Muscle layer of duodenum (tissue), 2 donors: ENCODE measurements around the gene ARL2.
A peak's percentile ranks its signal among the peaks of the same experiment; 100 is the strongest.

Source experiments
- H3K27ac ChIP-seq: one replicate; pipeline ENCODE4 v1.7.0; 2013; ENCODE audit warnings: mild to moderate bottlenecking, low read length
- H3K27me3 ChIP-seq: one replicate; pipeline ENCODE4 v1.7.0; 2013; ENCODE audit warnings: low read depth, mild to moderate bottlenecking, control low read depth, low read length
- H3K36me3 ChIP-seq, 2 donors: one replicate each; pipeline ENCODE4 v1.7.0; 2013; ENCODE audit warnings: low read length in 2 of 2, control low read depth in 1 of 2, mild to moderate bottlenecking in 1 of 2; ENCODE audit not compliant: insufficient read depth in 2 of 2, control insufficient read depth in 1 of 2
- H3K4me1 ChIP-seq, 2 donors: one replicate each; pipeline ENCODE4 v1.7.0; 2013; ENCODE audit warnings: low read length in 2 of 2, mild to moderate bottlenecking in 2 of 2, control low read depth in 1 of 2, moderate library complexity in 1 of 2; ENCODE audit not compliant: insufficient read depth in 2 of 2, control insufficient read depth in 1 of 2
- H3K4me3 ChIP-seq, 2 donors: one replicate each; pipeline ENCODE4 v1.7.0; 2013; ENCODE audit warnings: low read length in 2 of 2, low read depth in 1 of 2, mild to moderate bottlenecking in 1 of 2
- H3K9me3 ChIP-seq, 2 donors: one replicate each; pipeline ENCODE4 v1.7.0; 2013; ENCODE audit warnings: low read length in 2 of 2, control low read depth in 1 of 2, mild to moderate bottlenecking in 1 of 2; ENCODE audit not compliant: control insufficient read depth in 1 of 2
- donor health status: healthy.

The ARL2 gene

GRCh38 chr11:65032216-65032615 lies 18.3 kb downstream of the ARL2 start:
- H3K27me3 ChIP-seq = no peaks in the 10 kb centered on the region
- no peaks in the 10 kb centered on the region for H3K9me3 ChIP-seq
- H3K27ac ChIP-seq = no peak overlapping the region
- no peak overlapping the region for H3K4me3 ChIP-seq
- H3K4me1 ChIP-seq = peaks cover 5 to 11% of the 10 kb centered on the region in 2 donors
- peaks cover 20 to 46% of the 10 kb centered on the region in 2 donors for H3K36me3 ChIP-seq

- Histone ChIP-seq H3K27ac (no peak overlapping the region), H3K9me3 (no peaks in the 10 kb centered on the region), H3K36me3 (peaks cover 31 to 61% of the 10 kb centered on the region in 2 donors), H3K27me3 (no peaks in the 10 kb centered on the region), H3K4me1 (no peaks in the 10 kb centered on the region), H3K4me3 (no peak overlapping the region)
Measured at GRCh38 chr11:65034423-65034822, 20.5 kb downstream of the ARL2 start.

DNA sequence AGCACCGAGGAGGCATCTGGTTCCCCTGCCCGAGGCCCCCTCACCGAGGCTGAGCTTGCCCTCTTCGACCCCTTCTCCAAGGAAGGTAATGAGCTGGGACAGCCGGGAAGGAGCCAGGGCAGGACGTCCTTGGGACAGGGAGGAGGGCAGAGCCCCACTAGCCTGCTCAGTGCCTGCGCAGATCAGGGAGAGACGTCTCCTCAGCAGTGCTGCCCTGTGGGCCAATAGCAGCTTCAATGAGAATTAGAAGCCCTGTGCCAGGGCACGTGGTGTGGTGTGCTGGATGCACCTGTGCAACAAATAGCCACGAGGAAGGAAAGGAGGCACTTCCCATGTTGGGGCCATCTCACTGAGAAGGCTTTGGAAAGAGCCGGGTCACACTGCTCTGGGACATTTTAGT lies 21.6 kb downstream of the ARL2 start:
- no peaks in the 10 kb centered on the region for H3K27me3 ChIP-seq
- no peaks in the 10 kb centered on the region for H3K9me3 ChIP-seq
- no peak overlapping the region for H3K4me3 ChIP-seq
- peaks cover 0 to 8% of the 10 kb centered on the region in 2 donors for H3K4me1 ChIP-seq
- no peak overlapping the region for H3K27ac ChIP-seq
- H3K36me3 ChIP-seq = peaks cover 31 to 61% of the 10 kb centered on the region in 2 donors

DNA sequence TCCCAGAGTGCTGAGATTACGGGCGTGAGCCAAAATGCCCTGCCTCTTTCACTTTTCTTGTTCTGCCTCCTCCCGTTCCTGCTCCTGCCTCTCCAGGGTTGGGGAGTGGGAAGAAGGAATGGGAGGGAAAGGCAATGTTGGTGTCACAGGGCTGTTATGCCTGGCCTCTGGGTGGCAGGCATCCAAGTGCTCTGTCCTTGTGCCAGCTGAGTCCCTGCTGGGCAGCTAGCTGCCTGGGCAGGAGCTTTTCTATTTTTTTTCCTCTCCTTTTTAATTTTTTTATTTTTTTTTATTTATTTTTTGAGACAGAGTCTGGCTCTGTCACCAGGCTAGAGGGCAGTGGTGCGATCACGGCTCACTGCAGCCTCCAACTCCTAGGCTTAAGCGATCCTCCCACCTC lies 23.0 kb downstream of the ARL2 start:
- Histone ChIP-seq H3K4me1 (peaks cover 0 to 13% of the 10 kb centered on the region in 2 donors), H3K27me3 (no peaks in the 10 kb centered on the region), H3K4me3 (no peak overlapping the region), H3K36me3 (peaks cover 31 to 52% of the 10 kb centered on the region in 2 donors), H3K27ac (no peak overlapping the region), H3K9me3 (no peaks in the 10 kb centered on the region)

- Histone ChIP-seq H3K36me3 (peaks cover 20 to 32% of the 10 kb centered on the region in 2 donors), H3K27ac (peak overlapping the region; percentile 51), H3K27me3 (no peaks in the 10 kb centered on the region), H3K4me1 (peaks cover 0 to 27% of the 10 kb centered on the region in 2 donors), H3K4me3 (peak overlapping the region; percentile 59 to 95), H3K9me3 (no peaks in the 10 kb centered on the region)
Measured at GRCh38 chr11:65040520-65040846, 26.5 kb downstream of the ARL2 start.

- Histone ChIP-seq H3K4me3 (peak within 1 kb of the TSS; percentile 59 to 95), H3K9me3 (no peaks in the 10 kb centered on the region), H3K27ac (peak within 1 kb of the TSS; percentile 51), H3K27me3 (no peaks in the 10 kb centered on the region), H3K36me3 (peaks cover 15 to 26% of the 10 kb centered on the region in 2 donors), H3K4me1 (peaks cover 0 to 27% of the 10 kb centered on the region in 2 donors)
Measured at GRCh38 chr11:65040847-65041622, 27.1 kb downstream of the ARL2 start, which contains the start of gene SAC3D1. SAC3D1 (plus strand) TSS chr11:65041210; CDS start chr11:65041293, 83 bp downstream.

DNA sequence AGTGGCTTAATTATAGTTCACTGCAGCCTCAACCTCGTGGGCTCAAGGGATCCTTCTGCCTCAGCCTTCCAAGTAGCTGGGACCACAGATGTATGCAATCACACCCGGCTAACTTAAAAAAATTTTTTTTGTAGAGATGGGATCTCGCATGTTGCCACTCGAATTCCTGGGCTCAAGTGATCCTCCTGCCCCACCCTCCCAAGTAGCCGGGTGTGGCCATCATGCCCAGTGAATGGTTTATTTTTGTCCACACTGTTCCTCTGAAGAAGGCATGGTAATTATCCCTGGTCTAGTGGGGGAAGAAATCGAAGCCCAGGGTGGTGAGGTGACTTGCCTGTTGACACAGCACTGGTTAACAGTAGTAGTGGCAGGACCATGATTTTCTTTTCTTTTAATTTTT lies 28.9 kb downstream of the ARL2 start:
- H3K9me3 ChIP-seq = no peaks in the 10 kb centered on the region
- no peaks in the 10 kb centered on the region for H3K27me3 ChIP-seq
- H3K4me3 ChIP-seq = no peak overlapping the region
- peaks cover 8 to 13% of the 10 kb centered on the region in 2 donors for H3K36me3 ChIP-seq
- H3K27ac ChIP-seq = no peak overlapping the region
- peaks cover 0 to 38% of the 10 kb centered on the region in 2 donors for H3K4me1 ChIP-seq

DNA sequence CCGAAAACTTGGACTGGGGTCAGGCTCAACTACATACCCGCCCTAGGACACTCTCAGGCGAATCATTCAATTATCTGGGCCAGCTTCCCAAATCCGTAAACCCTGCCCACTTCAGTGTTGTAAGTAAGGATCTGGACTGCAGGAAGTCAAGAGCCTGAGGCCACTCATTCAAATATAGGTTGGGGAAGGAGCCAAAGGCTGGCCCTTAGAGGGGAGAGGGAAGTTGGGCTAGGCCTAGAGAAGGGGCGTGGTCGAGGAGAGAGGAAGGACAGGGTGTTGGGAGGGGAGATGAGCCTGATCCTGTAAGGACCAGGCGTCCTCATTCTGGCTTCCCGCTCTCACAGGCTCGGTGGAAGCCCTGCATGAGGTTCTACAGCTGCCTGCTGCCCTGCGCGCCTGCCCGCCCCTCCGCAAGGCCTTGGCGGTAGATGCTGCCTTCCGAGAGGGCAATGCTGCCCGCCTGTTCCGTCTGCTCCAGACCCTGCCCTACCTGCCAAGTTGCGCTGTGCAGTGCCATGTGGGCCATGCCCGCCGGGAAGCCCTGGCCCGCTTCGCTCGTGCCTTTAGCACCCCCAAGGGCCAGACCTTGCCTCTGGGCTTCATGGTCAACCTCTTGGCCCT lies 30.0 kb downstream of the ARL2 start:
- H3K4me3 ChIP-seq = no peak overlapping the region
- no peaks in the 10 kb centered on the region for H3K27me3 ChIP-seq
- H3K36me3 ChIP-seq = peaks cover 4 to 5% of the 10 kb centered on the region in 2 donors
- no peak overlapping the region for H3K27ac ChIP-seq
- no peaks in the 10 kb centered on the region for H3K9me3 ChIP-seq
- peaks cover 0 to 44% of the 10 kb centered on the region in 2 donors for H3K4me1 ChIP-seq

DNA sequence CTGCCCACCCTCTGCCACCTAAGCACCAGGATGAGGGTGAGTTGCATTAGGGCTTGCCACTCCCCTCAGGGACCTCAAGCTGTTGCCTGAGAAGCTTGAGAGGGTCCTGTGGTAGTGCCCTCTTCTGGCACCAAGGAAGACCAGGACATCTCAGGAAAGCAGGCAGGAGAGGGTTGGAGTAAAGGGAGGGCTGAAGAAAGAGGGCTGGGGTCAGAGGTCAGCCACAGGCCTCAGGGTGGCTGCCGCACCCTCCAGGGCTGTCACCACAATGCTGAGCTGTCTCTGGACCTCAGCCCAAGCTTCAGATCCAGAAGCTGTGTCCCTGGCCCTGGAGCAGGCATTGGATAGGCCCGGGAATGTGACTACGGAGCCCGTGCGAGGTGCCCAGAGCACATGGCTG lies 31.1 kb downstream of the ARL2 start:
- Histone ChIP-seq H3K9me3 (no peaks in the 10 kb centered on the region), H3K36me3 (peaks cover 4 to 5% of the 10 kb centered on the region in 2 donors), H3K4me3 (no peak overlapping the region), H3K4me1 (peaks cover 0 to 41% of the 10 kb centered on the region in 2 donors), H3K27ac (no peak overlapping the region), H3K27me3 (no peaks in the 10 kb centered on the region)

DNA sequence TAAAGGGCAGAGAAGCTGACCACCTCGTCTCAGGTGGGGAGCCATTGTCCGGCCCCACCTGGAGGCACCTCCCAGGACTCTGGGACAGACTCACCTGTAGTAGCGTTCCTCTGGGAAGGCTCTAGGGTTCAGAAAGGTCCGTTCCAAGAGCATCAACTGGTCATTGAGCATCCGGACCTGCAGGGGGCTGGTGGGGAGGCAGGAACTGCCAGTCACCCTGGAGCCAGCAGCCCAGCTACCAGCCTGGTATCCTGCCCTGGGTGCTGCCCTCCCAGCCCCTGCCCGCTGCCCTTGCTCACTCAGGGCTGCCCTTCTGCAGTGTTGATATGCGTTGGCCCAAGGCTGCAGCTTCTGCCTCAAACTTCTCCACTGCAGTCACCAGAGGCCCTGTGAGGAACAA lies 31.8 kb downstream of the ARL2 start:
- Histone ChIP-seq H3K4me3 (no peak overlapping the region), H3K4me1 (peaks cover 0 to 36% of the 10 kb centered on the region in 2 donors), H3K27ac (no peak overlapping the region), H3K9me3 (no peaks in the 10 kb centered on the region), H3K36me3 (peaks cover 4 to 5% of the 10 kb centered on the region in 2 donors), H3K27me3 (no peaks in the 10 kb centered on the region)

DNA sequence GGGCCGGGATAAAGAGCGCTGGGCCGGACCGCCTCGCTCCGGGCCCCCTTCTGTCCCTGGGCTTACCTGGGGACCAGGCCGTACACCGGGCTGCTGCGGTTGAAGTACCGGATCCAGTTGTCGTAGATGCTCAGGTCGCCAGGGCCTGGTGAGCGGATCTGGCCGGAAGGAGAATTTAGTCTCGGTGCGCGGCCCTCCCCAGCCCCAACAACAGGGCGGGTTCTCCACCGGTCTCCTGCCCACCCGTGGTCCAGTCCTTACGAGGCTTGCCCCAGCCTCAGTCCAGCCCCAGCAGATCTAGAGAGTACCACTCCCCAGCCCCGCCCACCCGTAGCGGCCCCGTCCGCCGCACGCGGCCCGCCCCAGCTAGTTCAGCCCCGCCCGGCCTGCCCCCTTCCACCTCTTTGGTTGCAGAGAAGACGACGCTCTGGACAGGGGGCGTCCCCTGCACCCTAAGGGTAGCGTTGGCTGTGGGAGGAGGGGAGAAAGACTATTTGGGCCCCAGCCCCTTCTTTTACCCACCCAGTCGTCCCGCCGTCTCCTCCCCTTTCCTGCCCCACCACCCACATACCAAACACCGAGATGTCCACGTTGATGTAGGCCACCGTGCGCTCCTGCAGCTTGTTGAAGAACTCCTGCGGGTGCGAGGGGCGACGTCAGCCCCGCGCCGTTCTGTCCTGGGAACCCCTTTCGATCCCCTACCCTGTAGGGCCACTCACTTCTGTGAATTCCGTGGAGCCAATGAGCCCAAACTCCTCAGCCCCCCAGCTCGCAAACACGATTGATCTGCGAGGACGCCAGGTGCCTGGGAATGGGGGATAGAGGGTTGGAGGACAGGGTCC lies 33.8 kb downstream of the ARL2 start:
- Histone ChIP-seq H3K27me3 (no peaks in the 10 kb centered on the region), H3K27ac (no peak overlapping the region), H3K4me1 (peaks cover 0 to 23% of the 10 kb centered on the region in 2 donors), H3K4me3 (peak overlapping the region; percentile 57 to 74), H3K9me3 (no peaks in the 10 kb centered on the region), H3K36me3 (peaks cover 4 to 5% of the 10 kb centered on the region in 2 donors)
